ENCODE results near the gene SAXO1. TPM values are rescaled to one million over a fixed set of nuclear protein-coding genes. Genes with fewer than 3 reads are reported as not detected.
A peak's percentile ranks its signal among the peaks of the same experiment; 100 is the strongest.

The SAXO1 gene
- total RNA-seq, 1 experiment from 2014 or later, result not detected

- Histone ChIP-seq H3K27ac (no peak overlapping the region), H3K4me2 (no peak overlapping the region), H3K4me1 (replicated peaks; ENCODE audit: insufficient read depth) (no peaks in the 10 kb centered on the region), H2AFZ (no peak overlapping the region), H3K4me3 (no peak overlapping the region), H3K9me3 (ENCODE audit: insufficient read depth, low read depth) (no peaks in the 10 kb centered on the region), H3K79me2 (ENCODE audit: low read depth) (no peaks in the 10 kb centered on the region), H3K9me2 (ENCODE audit: insufficient read depth) (no peaks in the 10 kb centered on the region), H3F3A (ENCODE audit: insufficient read depth, low read depth) (no peaks in the 10 kb centered on the region), H3K36me3 (ENCODE audit: low read depth) (no peaks in the 10 kb centered on the region), H3K27me3 (ENCODE audit: insufficient read depth, low read depth) (no peaks in the 10 kb centered on the region), H4K20me1 (ENCODE audit: insufficient read depth) (no peaks in the 10 kb centered on the region)
- intact Hi-C loops (cut with micrococcal nuclease; ENCODE audit: unreplicated experiment), result no loop called here
- POLR2A ChIA-PET (ENCODE audit: unreplicated experiment), result no interaction called here
- DNase-seq, result no peak
- no peak for TF ChIP-seq EZH2 (IDR thresholded peaks at IDR 0.05; ENCODE audit: low read depth)
- TF ChIP-seq, protein P1, sequence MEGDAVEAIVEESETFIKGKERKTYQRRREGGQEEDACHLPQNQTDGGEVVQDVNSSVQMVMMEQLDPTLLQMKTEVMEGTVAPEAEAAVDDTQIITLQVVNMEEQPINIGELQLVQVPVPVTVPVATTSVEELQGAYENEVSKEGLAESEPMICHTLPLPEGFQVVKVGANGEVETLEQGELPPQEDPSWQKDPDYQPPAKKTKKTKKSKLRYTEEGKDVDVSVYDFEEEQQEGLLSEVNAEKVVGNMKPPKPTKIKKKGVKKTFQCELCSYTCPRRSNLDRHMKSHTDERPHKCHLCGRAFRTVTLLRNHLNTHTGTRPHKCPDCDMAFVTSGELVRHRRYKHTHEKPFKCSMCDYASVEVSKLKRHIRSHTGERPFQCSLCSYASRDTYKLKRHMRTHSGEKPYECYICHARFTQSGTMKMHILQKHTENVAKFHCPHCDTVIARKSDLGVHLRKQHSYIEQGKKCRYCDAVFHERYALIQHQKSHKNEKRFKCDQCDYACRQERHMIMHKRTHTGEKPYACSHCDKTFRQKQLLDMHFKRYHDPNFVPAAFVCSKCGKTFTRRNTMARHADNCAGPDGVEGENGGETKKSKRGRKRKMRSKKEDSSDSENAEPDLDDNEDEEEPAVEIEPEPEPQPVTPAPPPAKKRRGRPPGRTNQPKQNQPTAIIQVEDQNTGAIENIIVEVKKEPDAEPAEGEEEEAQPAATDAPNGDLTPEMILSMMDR (conservative IDR thresholded peaks at IDR 0.05), result no peak
- CTCF ChIA-PET, result no interaction called here
- no TSS peak for BruUV-seq (replicated peaks)
Observed at GRCh38 chr9:19030899-19031298, 2.1 kb downstream of the SAXO1 start.

DNA sequence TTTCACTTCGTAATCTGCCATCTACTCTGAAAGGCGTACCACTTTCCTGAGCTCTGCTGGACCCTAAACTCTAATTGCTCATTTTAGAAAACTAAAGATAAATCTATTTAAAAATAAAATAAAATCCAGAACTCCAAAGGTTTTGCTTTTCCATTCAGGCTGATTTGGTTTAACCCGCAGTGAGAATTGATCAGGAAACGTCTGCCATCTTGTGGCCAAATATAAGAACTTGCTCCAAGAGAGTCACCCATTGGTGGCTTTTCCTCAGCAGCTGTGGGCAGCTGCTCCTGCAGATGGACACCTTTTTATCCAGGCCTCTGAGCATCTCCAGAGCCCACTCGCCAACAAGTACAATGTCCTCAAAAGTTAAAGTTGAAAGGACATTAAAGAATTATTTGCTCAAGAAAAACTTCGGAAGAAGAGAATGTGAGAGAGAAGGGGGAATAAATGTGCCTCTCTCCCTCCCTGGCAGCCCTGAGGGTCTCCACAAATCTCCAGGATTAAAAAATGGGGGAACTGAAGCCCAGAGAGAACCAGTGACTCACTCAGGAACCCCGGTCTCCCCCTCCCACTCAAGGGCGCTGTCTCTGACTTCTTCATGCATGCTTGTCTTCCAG is 4.1 kb downstream of the SAXO1 start:
- POLR2A ChIA-PET (ENCODE audit: unreplicated experiment), result no interaction called here
- H3K27ac ChIP-seq, result no peak overlapping the region
- H3K27me3 ChIP-seq (ENCODE audit: insufficient read depth, low read depth), result no peaks in the 10 kb centered on the region
- H3K79me2 ChIP-seq (ENCODE audit: low read depth), result no peaks in the 10 kb centered on the region
- H3K4me3 ChIP-seq, result no peak overlapping the region
- H3K9me3 ChIP-seq (ENCODE audit: insufficient read depth, low read depth), result no peaks in the 10 kb centered on the region
- no peak overlapping the region for H2AFZ ChIP-seq
- no peaks in the 10 kb centered on the region for H4K20me1 ChIP-seq (ENCODE audit: insufficient read depth)
- no TSS peak for BruUV-seq (replicated peaks)
- CTCF ChIA-PET, result interaction anchor here (0.5 to 0.9 kb wide), 6 partner anchors 145 to 1499 kb away, joined by 3 to 16 read pairs (median 4); no protein-coding TSS in a partner anchor
- H3K4me2 ChIP-seq, result no peak overlapping the region
- DNase-seq, result peak; percentile 12 to 36
- TF ChIP-seq, protein P1 (conservative IDR thresholded peaks at IDR 0.05), result peak; percentile 76
- TF ChIP-seq EZH2 (IDR thresholded peaks at IDR 0.05; ENCODE audit: low read depth), result no peak
- H3K4me1 ChIP-seq (replicated peaks; ENCODE audit: insufficient read depth), result no peaks in the 10 kb centered on the region
- H3K36me3 ChIP-seq (ENCODE audit: low read depth), result no peaks in the 10 kb centered on the region
- intact Hi-C loops (cut with micrococcal nuclease; ENCODE audit: unreplicated experiment), result loop anchor here (1.0 to 5.0 kb wide), 3 partner anchors 774 to 1497 kb away; no protein-coding TSS in a partner anchor
- no peaks in the 10 kb centered on the region for H3F3A ChIP-seq (ENCODE audit: insufficient read depth, low read depth)
- H3K9me2 ChIP-seq (ENCODE audit: insufficient read depth), result no peaks in the 10 kb centered on the region

DNA sequence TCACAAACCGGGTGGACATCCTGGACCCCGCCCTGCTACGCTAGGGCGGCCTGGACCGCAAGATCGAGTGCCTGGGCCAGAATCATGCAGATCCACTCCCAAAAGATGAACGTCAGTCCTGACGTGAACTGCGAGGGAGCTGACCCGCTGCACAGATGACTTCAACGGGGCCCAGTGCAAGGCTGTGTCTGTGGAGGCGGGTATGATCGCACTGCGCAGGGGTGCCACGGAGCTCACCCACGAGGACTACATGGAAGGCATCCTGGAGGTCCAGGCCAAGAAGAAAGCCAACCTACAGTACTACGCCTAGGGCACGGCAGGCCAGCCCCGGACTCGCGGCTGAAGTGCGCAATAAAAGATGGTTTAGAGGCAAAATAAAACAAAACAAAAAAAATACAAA is 5.2 kb downstream of the SAXO1 start:
- Histone ChIP-seq H3K4me2 (no peak overlapping the region), H3K9me3 (ENCODE audit: insufficient read depth, low read depth) (no peaks in the 10 kb centered on the region), H3K27me3 (ENCODE audit: insufficient read depth, low read depth) (no peaks in the 10 kb centered on the region), H2AFZ (no peak overlapping the region), H3K4me3 (no peak overlapping the region), H3K4me1 (replicated peaks; ENCODE audit: insufficient read depth) (no peaks in the 10 kb centered on the region), H3F3A (ENCODE audit: insufficient read depth, low read depth) (no peaks in the 10 kb centered on the region), H3K9me2 (ENCODE audit: insufficient read depth) (no peaks in the 10 kb centered on the region), H3K36me3 (ENCODE audit: low read depth) (no peaks in the 10 kb centered on the region), H3K27ac (no peak overlapping the region), H3K79me2 (ENCODE audit: low read depth) (no peaks in the 10 kb centered on the region), H4K20me1 (ENCODE audit: insufficient read depth) (no peaks in the 10 kb centered on the region)
- no peak for DNase-seq
- POLR2A ChIA-PET (ENCODE audit: unreplicated experiment), result no interaction called here
- TF ChIP-seq EZH2 (IDR thresholded peaks at IDR 0.05; ENCODE audit: low read depth), result no peak
- TF ChIP-seq, protein P1 (conservative IDR thresholded peaks at IDR 0.05), result no peak
- BruUV-seq (replicated peaks), result no TSS peak
- intact Hi-C loops (cut with micrococcal nuclease; ENCODE audit: unreplicated experiment), result loop anchor here (1.0 to 5.0 kb wide), 3 partner anchors 773 to 1496 kb away; no protein-coding TSS in a partner anchor
- CTCF ChIA-PET, result no interaction called here
